ENCODE data around the gene MMAA.
"Not testable (repeated sequence)": the region's sequence is repeated elsewhere in the genome, so short reads cannot be mapped to it uniquely, and the experiment has no call there.

MMAA gene

DNA sequence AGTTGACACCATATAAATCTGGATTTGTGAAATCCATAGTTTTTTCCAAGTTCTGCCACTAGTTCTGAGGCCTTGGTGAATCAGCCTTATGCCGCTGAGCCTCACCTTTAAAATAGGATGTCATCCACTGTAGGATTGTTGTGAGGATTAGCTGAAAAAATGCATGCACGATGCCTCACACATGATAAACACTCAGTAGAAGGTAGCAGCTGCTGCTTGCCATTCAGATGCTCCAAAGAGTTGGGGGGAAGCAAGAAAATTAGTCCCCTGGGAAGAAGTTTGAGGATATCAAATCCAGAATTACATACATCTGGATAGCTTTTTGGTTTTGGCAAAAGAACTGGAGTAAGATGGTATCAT lies 7.4 kb downstream of the MMAA start:
- DNase-seq (ENCODE audit: low read depth in 1 of 2, low spot score in 1 of 2) = no peak

DNA sequence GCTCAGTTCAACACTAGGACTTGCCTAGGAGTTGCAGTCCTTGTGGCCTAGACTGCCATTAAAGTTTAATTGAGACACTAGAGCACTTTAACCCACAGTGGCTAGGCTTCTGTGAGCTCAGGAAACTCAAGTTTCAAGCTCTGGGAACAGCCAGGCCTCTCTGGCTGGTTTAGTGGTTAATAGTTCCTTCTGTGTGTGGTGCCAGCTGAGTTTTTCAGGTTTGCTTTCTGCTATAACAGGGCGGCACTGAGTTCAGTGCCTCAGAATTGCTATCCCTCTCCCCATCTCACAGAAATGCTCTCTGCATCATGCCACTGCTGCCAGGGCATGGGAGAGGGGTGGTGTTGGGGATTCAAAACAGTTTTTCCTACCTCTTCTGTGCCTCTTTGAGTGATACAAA lies 15.9 kb downstream of the MMAA start:
- DNase-seq (ENCODE audit: low read depth in 1 of 2, low spot score in 1 of 2) = no peak

DNA sequence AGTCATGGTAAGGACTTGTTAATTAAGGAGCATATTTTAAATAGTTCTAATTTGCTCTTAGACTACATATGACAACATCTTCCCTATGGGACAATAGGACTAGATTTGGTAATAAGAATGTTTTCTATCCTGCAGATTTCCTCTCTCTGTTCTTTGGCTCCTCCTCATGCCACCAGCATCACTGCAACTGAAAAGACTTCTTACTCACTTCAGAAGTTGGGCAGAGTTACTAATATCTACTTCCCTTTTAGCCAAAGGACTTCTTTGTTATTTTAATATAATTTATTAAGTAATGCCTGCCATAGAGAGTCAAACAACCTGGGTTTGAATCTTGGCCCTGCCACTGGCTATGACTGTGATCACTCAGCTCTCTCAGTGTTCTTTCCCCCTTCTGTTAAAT lies 16.4 kb downstream of the MMAA start:
- no peak for DNase-seq (ENCODE audit: low read depth in 1 of 2, low spot score in 1 of 2)

DNA sequence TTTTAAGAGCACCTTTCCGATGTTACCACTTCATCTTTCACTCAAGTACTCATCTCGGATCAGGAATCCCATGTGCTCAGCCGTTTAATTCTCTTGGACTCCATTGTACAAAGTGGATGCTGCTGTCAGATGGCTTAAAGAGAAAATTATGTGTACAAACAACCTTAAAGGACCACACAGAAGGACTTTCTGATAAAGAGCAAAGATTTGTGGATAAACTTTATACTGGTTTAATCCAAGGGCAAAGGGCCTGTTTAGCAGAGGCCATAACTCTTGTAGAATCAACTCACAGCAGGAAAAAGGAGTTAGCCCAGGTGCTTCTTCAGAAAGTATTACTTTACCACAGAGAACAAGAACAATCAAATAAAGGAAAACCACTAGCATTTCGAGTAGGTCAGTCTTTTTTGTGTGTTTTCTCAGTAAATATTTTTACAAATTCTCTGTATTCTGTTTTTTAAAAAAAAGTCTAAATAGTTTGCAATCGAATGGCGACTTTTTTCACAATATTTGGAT lies 20.1 kb downstream of the MMAA start:
- no peak for DNase-seq (ENCODE audit: low read depth in 1 of 2, low spot score in 1 of 2)

DNA sequence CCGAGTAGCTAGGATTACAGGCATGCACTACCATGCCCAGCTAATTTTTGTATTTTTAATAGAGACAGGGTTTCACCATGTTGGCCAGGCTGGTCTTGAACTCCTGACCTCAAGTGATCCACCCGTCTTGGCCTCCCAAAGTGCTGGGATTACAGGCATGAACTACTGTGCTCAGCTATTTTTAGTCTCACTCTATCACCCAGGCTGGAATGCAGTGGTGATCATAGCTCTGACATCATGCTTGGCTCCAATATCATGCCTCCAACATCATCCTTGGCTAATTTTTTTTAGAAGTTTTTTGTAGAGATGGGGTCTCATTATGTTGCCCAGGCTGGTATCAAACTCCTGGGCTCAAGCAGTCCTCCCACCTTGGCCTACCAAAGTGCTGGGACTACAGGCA lies 21.1 kb downstream of the MMAA start:
- not testable (repeated sequence) for DNase-seq (ENCODE audit: low read depth in 1 of 2, low spot score in 1 of 2)

DNA sequence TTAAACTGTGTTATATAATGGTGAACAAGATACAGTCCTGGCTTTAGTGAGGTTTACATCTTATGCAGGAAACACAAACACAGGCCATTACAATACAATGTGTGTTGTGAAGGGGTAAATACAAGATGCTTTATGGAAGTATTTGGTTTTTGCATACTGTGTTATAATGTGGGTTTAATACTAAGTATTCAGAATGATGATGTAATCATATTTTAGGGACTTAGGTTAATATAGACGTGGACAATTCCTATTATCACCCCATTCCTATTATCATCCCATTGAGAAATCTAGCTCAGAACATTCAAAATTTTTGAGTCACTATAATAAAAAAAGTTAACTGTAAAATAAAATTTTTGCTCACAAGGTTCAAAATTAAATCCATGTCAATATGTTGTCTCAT lies 24.1 kb downstream of the MMAA start:
- DNase-seq (ENCODE audit: low read depth in 1 of 2, low spot score in 1 of 2) = no peak

DNA sequence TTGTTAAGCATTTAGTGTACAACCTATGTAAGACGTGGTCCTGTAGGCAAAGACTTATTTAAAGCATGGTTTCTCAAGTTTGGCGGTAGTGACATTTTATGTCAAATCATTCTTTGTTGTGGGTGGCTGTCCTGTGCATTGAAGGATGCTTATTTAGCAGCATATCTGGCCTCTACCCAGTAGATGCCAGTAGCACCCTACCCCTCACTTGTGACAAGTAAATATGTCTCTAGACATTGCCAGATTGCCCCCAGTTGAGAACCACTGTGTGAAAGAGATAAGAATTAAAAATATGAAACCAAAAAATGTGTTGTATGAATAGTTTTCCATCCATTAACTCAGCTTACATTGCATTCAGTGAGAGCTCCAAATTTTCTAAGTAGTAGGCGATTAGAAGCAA lies 25.5 kb downstream of the MMAA start:
- DNase-seq (ENCODE audit: low read depth in 1 of 2, low spot score in 1 of 2) = no peak

DNA sequence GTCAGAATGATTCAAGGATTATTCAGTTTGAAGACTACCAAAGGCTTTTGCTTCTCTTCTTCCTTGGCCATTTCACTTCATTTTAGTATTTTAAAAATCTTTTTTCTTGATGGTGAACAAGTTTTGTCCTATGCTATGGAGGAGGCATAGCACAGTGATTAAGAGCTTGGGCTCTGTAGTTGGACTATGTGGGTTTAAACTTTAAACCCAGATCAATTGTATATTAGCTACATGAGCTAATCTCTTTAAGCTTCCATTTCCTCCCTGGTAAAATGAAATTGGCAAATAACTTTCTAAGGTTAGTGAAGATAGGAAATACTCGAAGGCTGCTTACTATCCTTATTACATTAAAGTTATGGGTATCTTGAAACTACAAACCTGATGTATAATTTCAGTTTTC lies 37.0 kb downstream of the MMAA start:
- DNase-seq (ENCODE audit: low read depth in 1 of 2, low spot score in 1 of 2) = no peak

DNA sequence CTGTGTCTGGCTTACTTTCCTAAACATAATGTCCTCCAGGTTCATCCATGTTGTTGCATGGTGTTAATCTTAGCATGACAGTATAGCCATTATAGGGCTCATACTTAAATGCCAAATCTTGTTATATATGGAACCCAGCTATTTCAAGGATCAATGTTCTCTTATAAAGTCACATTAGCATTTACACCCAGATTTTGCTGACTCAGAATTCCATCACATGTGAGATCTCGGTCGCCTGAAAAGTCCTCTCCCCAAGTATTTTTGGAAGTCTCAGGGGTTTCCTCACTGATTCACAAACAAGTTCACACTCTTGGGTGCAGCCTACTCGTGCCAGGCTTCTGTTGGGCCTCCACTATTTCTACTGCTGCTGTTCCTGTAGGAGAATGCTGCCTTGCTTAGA lies 40.9 kb downstream of the MMAA start:
- DNase-seq (ENCODE audit: low read depth in 1 of 2, low spot score in 1 of 2) = no peak

DNA sequence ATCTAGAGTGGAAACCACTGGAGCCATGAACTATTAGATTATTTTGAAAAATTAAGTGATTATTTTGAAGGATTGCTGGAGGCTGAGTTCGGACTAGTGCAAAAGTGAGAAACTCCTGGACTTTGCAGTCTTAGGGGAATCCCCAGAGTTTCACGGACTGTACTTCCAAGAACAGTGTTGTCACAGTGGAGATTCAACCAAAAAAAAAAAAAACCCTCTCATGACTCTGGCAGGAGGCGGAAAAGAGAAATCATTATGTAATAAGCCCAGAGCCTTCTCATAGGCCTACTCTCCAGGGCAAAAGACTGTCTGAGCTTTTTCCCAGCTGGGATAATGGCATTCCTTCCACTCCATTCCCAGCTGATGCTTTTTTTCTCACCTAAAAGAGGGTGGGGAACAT lies 44.0 kb downstream of the MMAA start:
- DNase-seq (ENCODE audit: low read depth in 1 of 2, low spot score in 1 of 2) = no peak

DNA sequence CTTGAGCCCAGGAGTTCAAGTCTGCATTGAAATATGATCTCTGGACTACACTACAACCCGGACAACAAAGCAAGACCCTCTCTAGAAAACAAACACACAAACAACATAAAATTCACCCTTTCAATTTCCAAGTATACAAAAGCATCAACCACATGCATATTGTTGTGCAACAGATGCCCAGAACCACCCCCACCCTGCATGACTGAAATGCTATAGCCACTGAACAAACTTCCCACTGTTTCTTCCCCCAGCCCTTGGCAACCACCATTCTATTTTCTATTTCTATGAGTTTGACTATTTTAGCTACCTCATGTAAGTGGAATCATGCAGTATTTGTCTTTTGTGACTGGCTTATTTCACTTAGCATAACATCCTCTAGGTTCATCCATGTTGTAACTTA lies 46.6 kb downstream of the MMAA start:
- no peak for DNase-seq (ENCODE audit: low read depth in 1 of 2, low spot score in 1 of 2)

DNA sequence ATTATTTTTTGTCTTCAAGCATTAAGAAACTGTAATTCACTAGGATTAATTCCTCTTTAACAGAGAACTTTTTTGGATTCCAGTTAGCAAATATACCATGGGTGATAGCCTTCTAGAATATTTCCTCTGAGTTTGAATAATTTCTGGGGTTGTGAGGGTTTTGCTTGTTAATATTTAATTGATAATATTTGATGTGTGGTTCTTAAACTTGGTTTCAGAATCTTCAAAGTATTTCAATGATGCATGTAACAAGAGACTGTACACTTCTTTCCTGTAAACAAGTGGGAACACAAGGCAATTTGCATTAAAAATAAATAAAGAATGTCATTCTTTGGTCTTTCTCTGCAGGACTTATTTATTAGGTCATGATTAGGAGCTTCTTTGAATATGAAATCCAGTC lies 51.2 kb downstream of the MMAA start:
- DNase-seq (ENCODE audit: low read depth in 1 of 2, low spot score in 1 of 2) = no peak

DNA sequence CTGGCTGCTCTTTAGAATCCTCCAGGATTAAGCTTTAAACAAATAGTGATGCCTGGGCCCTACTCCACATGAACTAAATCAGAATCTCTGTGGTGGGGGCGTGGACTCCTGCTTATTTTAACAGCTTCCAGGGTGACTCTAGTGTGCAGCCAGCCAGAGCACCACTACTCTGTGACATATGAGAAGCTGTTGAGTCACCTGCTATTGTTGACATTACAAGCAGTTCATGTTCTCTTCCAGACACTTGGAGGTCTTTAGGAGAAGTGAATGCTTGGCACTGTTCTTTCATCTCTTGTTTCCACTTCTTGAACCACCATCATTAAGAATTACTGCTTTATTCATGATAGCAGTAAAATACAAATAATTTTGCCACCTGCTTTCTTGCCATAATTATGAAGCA lies 60.3 kb downstream of the MMAA start:
- no peak for DNase-seq (ENCODE audit: low read depth in 1 of 2, low spot score in 1 of 2)

DNA sequence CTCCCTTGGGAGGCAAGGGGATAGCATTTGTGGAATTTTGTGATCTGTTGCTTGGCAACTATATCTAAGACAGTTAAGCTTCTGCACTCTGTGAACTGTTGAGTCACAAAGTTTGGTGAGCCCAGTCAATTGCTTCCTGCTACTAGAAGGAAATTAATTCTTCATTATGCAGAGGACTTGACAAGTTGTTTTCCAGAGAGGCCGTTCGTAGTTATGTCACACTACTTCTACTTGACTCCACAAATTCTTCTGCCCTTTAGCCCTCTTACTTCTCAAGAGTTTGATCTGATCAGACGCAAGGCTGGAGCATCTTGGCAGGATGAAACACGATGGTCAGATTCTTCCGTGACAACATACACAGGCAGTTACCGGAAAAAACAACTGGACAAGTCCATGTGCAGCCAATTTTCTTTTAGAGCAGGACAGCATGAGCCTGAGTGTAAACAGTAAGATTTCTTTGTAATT lies 60.8 kb downstream of the MMAA start, which contains the start of gene C4orf51:
Gene C4orf51, plus strand, starts transcription at position 156 of the 465 bp plus-strand sequence. Its CDS starts 58 bp downstream, at position 214.
- no peak for DNase-seq (ENCODE audit: low read depth in 1 of 2, low spot score in 1 of 2)

DNA sequence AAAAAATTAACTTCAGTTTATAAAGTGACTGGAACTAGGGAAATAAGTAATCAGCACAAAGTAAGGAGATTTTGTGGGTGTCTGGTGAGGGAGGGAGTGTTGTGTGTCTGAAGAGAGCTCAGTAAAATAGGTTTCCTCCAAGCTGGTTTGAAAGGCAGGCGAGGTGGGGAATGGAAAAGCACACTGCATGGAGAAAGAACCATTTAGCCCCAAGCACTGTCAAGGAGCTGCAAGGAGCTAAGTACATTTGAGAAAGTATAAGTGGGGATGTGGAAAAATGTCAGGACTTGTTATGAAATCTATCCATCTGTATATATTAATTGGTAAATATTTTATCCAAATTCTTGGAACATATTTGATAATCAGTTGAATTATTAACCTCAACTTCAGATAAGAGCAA lies 61.7 kb downstream of the MMAA start:
- DNase-seq (ENCODE audit: low read depth in 1 of 2, low spot score in 1 of 2) = no peak

DNA sequence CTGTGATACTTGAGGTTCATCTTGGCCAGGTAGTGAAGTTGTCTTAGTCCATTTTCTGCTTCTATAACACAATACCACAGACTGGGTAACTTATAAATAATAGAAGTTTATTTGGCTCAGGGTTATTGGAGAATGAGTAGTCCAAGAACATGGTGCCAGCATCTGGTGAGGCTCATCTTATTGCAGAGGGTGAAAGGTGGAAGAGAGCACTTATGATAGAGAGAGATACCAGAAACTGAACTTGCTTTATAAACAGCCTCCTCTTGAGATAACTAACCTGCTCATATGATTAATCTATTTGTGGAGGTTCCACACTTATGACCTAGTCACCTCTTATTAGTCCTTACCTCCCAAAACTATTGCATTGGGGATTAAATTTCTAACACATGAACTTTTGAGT lies 62.3 kb downstream of the MMAA start:
- DNase-seq (ENCODE audit: low read depth in 1 of 2, low spot score in 1 of 2) = no peak

DNA sequence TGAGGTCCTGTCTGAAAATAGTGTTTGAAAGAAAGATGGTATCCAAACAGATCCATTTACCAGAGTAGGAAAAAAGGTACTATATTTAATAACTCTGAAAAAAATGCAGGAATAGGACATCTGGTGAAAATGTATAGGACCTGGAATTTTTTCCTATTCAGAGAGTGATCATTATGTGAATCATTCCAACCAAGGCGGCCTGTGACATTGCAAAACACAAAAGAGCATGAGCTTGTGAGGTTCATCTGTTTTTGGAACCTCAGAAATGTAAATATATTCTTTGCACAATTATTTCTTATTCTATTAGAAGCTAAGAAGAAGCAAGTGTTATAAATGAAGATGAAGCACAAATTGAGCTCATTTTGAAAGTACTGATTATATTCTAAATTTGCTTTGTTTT lies 62.8 kb downstream of the MMAA start:
- no peak for DNase-seq (ENCODE audit: low read depth in 1 of 2, low spot score in 1 of 2)

DNA sequence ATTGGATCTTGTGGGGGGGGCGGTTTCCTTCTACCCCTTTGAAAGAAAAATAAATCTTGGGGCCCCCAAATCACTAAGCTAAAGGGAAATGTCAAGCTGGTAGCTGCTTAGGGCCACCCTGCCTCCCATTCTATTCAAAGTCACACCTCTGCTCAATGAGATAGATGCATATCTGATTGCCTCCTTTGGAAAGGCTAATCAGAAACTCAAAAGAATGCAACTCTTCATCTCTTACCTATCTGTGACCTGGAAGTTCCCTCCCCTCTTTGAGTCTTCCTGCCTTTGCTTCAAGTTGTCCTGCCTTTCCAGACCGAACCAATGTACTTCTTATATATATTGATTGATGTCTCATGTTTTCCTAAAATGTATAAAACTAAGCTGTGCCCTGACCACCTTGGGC lies 67.8 kb downstream of the MMAA start:
- no peak for DNase-seq (ENCODE audit: low read depth in 1 of 2, low spot score in 1 of 2)

DNA sequence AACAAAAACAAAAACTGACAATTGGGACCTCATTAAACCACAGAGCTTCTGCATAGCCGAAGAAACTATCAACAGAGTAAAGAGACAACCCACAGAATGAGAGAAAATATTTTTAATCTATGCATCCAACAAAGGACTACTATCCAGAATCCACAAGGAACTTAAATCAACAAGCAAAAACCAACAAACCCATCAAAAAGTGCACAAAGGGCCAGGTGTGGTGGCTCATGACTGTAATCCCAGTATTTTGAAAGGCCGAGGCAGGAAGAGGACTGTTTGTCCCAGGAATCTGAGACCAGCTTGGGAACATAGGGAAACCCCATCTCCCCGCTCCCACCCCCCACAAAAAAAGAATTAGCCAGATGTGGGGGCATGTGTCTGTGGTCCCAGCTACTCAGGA lies 71.4 kb downstream of the MMAA start:
- DNase-seq (ENCODE audit: low read depth in 1 of 2, low spot score in 1 of 2) = no peak

DNA sequence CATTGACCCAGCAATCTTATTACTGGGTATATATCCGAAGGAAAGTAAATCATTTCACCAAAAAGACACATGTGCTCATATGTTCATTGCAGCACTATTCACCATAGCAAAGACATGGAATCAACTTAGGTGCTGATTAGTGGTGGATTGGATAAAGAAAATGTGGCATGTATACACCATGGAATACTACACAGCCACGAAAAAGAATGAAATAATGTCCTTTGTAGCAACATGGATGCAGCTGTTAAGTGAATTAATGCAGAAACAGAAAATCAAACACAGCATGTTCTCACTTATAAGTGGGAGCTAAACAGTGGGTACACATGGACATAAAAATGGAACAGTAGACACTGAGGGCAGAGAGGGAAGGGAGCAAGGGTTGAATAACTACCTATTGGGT lies 72.2 kb downstream of the MMAA start:
- DNase-seq (ENCODE audit: low read depth in 1 of 2, low spot score in 1 of 2) = not testable (repeated sequence)

DNA sequence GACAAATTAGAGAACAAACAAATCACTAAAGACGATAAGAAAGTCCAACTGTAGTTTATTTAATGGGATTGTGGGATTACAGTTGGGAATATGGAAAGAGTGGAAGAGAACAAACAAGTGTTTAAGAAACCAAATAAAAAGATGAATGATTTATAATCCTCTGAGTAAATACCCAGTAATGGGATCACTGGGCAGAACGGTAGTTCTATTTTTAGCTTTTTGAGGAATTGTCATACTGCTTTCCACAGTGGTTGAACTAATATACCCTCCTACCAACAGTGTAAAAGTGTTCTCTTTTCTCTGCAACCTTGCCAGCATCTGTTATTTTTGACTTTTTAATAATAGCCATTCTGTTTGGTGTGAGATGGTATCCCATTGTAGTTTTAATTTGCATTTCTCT lies 75.7 kb downstream of the MMAA start:
- DNase-seq (ENCODE audit: low read depth in 1 of 2, low spot score in 1 of 2) = no peak

DNA sequence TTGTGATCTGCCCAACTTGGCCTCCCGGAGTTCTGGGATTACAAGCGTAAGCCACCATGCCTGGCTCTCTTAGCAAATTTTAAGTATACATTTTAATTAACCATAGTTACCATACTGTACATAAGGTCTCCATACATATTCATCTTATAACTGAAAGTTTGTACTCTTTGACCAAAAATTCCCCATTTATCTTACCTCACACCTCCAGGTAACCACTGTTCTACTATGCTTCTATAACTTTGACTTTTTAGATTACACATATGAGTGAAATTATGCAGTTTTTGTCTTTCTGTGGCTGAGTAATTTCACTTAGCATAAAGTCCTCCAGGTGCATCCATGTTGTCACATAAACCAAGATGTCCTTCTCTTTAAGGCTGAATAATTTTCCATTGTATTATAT lies 78.1 kb downstream of the MMAA start:
- DNase-seq (ENCODE audit: low read depth in 1 of 2, low spot score in 1 of 2) = no peak

DNA sequence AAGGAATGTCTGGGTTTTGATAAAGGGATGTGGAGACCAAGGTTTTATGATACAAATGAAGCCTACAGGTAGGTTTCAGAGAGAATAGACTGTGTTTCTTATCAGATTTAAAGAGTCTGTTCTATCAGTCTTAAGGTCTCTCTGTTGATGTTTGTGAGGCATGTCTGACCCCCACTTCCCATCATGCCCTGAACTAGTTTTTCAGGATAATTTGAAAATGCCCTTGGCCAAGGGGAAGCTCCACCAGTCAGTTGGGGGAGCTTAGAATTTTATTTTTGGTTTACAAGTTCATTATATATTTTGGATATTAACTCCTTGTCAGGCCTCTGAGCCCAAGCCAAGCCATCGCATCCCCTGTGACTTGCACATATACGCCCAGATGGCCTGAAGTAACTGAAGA lies 79.3 kb downstream of the MMAA start:
- no peak for DNase-seq (ENCODE audit: low read depth in 1 of 2, low spot score in 1 of 2)

All from stimulated activated CD4-positive, alpha-beta T cell treated with anti-CD3 and anti-CD28 coated beads, Interleukin-15, amount 100 ng/mL, for 1 hour (primary cell).